Liver (tissue), 9 donors: ENCODE data around the gene IL36G. TPM values are rescaled to one million over a fixed set of nuclear protein-coding genes. Genes with fewer than 3 reads are reported as not detected.

ENCODE experiments used
- DNase-seq: peaks from one replicate; pipeline ENCODE4 v3.0.0-alpha.2; 2017; ENCODE audit warnings: low spot score
- H3K27ac ChIP-seq, 2 donors: one replicate each; pipeline ENCODE4 v1.7.0; 2013; ENCODE audit warnings: inconsistent platforms in 2 of 2, low read length in 2 of 2, control low read depth in 1 of 2, low read depth in 1 of 2, mild to moderate bottlenecking in 1 of 2
- H3K27me3 ChIP-seq, 4 donors: one replicate each; pipeline versions ENCODE4 v1.6.1 to v1.7.0; 2013; ENCODE audit warnings: low read length in 3 of 4, inconsistent platforms in 1 of 4, mild to moderate bottlenecking in 1 of 4, moderate library complexity in 1 of 4; ENCODE audit not compliant: control insufficient read depth in 4 of 4, insufficient read depth in 4 of 4
- H3K36me3 ChIP-seq, 4 donors: one replicate each; pipeline versions ENCODE4 v1.6.1 to v1.7.0; 2013; ENCODE audit warnings: low read length in 3 of 4, mild to moderate bottlenecking in 3 of 4, low read depth in 1 of 4, moderate library complexity in 1 of 4; ENCODE audit not compliant: control insufficient read depth in 4 of 4, insufficient read depth in 3 of 4
- H3K4me1 ChIP-seq, 4 donors: one replicate each; pipeline versions ENCODE4 v1.6.1 to v1.7.0; 2013; ENCODE audit warnings: low read length in 3 of 4, mild to moderate bottlenecking in 3 of 4, moderate library complexity in 1 of 4; ENCODE audit not compliant: control insufficient read depth in 4 of 4, insufficient read depth in 4 of 4
- H3K4me3 ChIP-seq, 3 donors: one replicate each; pipeline versions ENCODE4 v1.6.1 to v1.7.0; 2013; ENCODE audit warnings: low read length in 3 of 3, control low read depth in 1 of 3, low read depth in 1 of 3, mild to moderate bottlenecking in 1 of 3
- H3K9ac ChIP-seq, 2 donors: one replicate each; pipeline ENCODE4 v1.7.0; 2013; ENCODE audit warnings: low read length in 2 of 2, mild to moderate bottlenecking in 2 of 2, moderate library complexity in 2 of 2, control low read depth in 1 of 2, low read depth in 1 of 2
- H3K9me3 ChIP-seq, 4 donors: one replicate each; pipeline versions ENCODE4 v1.6.1 to v1.7.0; 2013; ENCODE audit warnings: low read length in 3 of 4; ENCODE audit not compliant: control insufficient read depth in 4 of 4
- CTCF ChIP-seq: fragments of 150-350 bp; IDR thresholded peaks from 2 replicates; pipeline ENCODE4 v1.5.1; 2017; ENCODE audit warnings: improper control_type of control experiment, low read depth, low read length; ENCODE audit not compliant: missing input control
- EGR1 ChIP-seq, 2 donors: IDR thresholded peaks; 2 replicates each; pipeline ENCODE4 v1.6.1; 2016 to 2018; ENCODE audit warnings: antibody characterized with exemption in 2 of 2, low read depth in 2 of 2
- FOXA1 ChIP-seq: IDR thresholded peaks from 2 replicates; pipeline ENCODE4 v1.6.1; 2016; ENCODE audit warnings: antibody characterized with exemption
- FOXA2 ChIP-seq: IDR thresholded peaks from 2 replicates; pipeline ENCODE4 v1.6.1; 2016; ENCODE audit warnings: antibody characterized with exemption
- GABPA ChIP-seq, 2 donors: IDR thresholded peaks in 1 of 2; conservative IDR thresholded peaks in 1 of 2; 2 replicates each; pipeline ENCODE4 v1.6.1; 2016; ENCODE audit warnings: antibody characterized with exemption in 2 of 2, mild to moderate bottlenecking in 1 of 2, moderate library complexity in 1 of 2
- HNF4A ChIP-seq, 2 donors: conservative IDR thresholded peaks; 2 replicates each; pipeline ENCODE4 v1.6.1; 2016; ENCODE audit warnings: antibody characterized with exemption in 2 of 2, mild to moderate bottlenecking in 2 of 2
- HNF4G ChIP-seq: IDR thresholded peaks from 2 replicates; pipeline ENCODE4 v1.6.1; 2016; ENCODE audit warnings: antibody characterized with exemption
- JUND ChIP-seq, 2 donors: IDR thresholded peaks; 2 replicates each; pipeline ENCODE4 v1.6.1; 2016; ENCODE audit warnings: antibody characterized with exemption in 2 of 2
- MAX ChIP-seq: IDR thresholded peaks from 2 replicates; pipeline ENCODE4 v1.6.1; 2016; ENCODE audit warnings: antibody characterized with exemption
- NR2F2 ChIP-seq: IDR thresholded peaks from 2 replicates; pipeline ENCODE4 v1.6.1; 2016; ENCODE audit warnings: antibody characterized with exemption
- RAD21 ChIP-seq, 2 donors: IDR thresholded peaks; 2 replicates each; pipeline ENCODE4 v1.6.1; 2016; ENCODE audit warnings: antibody characterized with exemption in 2 of 2, mild to moderate bottlenecking in 2 of 2
- TAF1 ChIP-seq: conservative IDR thresholded peaks from 2 replicates; pipeline ENCODE4 v1.6.1; 2016; ENCODE audit warnings: antibody characterized with exemption, mild to moderate bottlenecking
- YY1 ChIP-seq: IDR thresholded peaks from 2 replicates; pipeline ENCODE4 v1.6.1; 2016; ENCODE audit warnings: antibody characterized with exemption, mild to moderate bottlenecking
- WGBS: extraction: QIAGEN DNeasy Blood & Tissue Kit; methylation state at CpG from one replicate; pipeline ENCODE4 v1.1.7; 2013; 5-methylcytosine and 5-hydroxymethylcytosine counted together
- polyA plus RNA-seq, 2 donors: library from polyadenylated mRNA; stranded (reverse) in 1 of 2; unstranded in 1 of 2; fragments of 200-250 nt in 1 of 2; fragments of >200 nt in 1 of 2; fragmentation: Nextera tagmentation in 1 of 2; extraction: Ambion mirVana in 1 of 2; gene quantifications; one replicate each; pipeline versions ENCODE4 v1.2.1 to v1.2.3, GENCODE V29; 2013 to 2015
- total RNA-seq, 2 donors: library from RNA; depleted of rRNA; stranded (reverse); fragments of >200 nt; gene quantifications; one replicate each; pipeline ENCODE4 v1.2.3, GENCODE V29; 2014
- TF ChIP-seq, protein P1 (sequence below): IDR thresholded peaks from 2 replicates; pipeline ENCODE4 v1.6.1; 2016; ENCODE audit warnings: antibody characterized with exemption
- TF ChIP-seq, protein P2 (sequence below): IDR thresholded peaks from 2 replicates; pipeline ENCODE4 v1.6.1; 2016; ENCODE audit warnings: antibody characterized with exemption
- donor health status: healthy.
- donor health status: healthy.
- donor health status: healthy.
- donor health status: healthy.
- donor health status: healthy.

IL36G gene
- total and polyA plus RNA-seq, 4 donors: not detected

DNA sequence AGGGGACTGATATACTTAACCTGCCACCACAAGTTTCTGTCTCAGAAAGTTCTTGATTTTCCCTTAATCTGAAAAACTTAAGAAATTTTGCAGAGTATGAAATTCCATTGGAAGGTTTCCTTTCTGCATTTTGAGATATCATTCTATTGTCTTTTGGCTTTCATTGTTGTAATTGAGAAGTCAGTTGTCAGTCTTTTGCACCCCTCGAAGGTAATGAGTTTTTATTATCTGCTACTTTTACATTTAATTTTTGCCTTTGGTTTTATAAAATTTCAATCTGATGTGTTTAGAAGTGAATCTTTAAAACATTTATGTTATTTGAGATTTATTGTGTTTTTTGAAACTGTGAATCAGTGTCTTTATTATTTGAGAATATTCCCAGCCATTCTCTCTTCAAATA is 22.6 kb downstream of the IL36G start (continued):
- TF ChIP-seq CTCF: no peak

GRCh38 chr2:113002677-113003076 is 24.9 kb downstream of the IL36G start:
- no peak overlapping the region for H3K27ac ChIP-seq
- H3K9ac ChIP-seq: no peak overlapping the region
- no peaks in the 10 kb centered on the region for H3K36me3 ChIP-seq
- peaks cover 2 to 16% (median 6%) of the 10 kb centered on the region in 4 donors for H3K9me3 ChIP-seq
- H3K27me3 ChIP-seq: no peaks in the 10 kb centered on the region
- TF ChIP-seq YY1 (no peak), CTCF (no peak), JUND (IDR thresholded peaks at IDR 0.05) (no peak), FOXA2 (no peak), HNF4A (conservative IDR thresholded peaks at IDR 0.05) (no peak)
- TF ChIP-seq, protein P1, sequence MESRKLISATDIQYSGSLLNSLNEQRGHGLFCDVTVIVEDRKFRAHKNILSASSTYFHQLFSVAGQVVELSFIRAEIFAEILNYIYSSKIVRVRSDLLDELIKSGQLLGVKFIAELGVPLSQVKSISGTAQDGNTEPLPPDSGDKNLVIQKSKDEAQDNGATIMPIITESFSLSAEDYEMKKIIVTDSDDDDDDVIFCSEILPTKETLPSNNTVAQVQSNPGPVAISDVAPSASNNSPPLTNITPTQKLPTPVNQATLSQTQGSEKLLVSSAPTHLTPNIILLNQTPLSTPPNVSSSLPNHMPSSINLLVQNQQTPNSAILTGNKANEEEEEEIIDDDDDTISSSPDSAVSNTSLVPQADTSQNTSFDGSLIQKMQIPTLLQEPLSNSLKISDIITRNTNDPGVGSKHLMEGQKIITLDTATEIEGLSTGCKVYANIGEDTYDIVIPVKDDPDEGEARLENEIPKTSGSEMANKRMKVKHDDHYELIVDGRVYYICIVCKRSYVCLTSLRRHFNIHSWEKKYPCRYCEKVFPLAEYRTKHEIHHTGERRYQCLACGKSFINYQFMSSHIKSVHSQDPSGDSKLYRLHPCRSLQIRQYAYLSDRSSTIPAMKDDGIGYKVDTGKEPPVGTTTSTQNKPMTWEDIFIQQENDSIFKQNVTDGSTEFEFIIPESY: no peak
- H3K4me1 ChIP-seq: no peaks in the 10 kb centered on the region
- WGBS: 83% methylated on average over 2 of the region's 2 CpGs
- DNase-seq: no peak
- H3K4me3 ChIP-seq: no peak overlapping the region

DNA sequence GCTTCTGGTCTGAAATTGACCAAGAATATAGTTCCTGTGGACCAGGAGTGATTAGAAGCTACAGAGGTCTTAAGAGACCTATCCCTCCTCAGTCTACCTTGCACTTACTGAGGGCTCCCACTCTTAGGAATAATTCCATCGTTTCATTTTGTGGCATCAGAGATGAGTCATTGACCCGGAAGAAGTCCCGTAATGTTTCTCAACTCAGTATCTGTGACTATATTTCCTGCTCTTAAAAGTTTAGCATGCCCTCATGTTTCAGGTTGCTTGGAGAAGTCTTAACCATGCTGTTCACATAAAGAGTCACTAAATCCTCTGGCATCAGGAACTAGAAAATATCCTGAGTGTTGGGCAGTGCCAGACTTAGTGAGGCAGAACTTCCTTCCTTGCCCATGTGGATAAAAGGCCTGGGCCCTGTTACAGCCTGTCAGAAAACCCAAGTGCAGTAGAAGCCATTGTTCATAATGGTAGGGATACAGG is 27.3 kb downstream of the IL36G start, which contains the start of gene IL36A:
IL36A (plus strand) TSS at position 430 of the 480 bp plus-strand sequence. CDS start 413 bp downstream, outside the sequence.
- Histone ChIP-seq H3K4me1 (no peaks in the 10 kb centered on the region), H3K36me3 (no peaks in the 10 kb centered on the region), H3K9me3 (peaks cover 2 to 9% (median 4%) of the 10 kb centered on the region in 4 donors), H3K4me3 (no peak within 1 kb of the TSS), H3K27ac (no peak within 1 kb of the TSS), H3K27me3 (no peaks in the 10 kb centered on the region), H3K9ac (no peak within 1 kb of the TSS)
- 86% methylated on average over 3 of the region's 3 CpGs for WGBS
- DNase-seq: no peak
- no peak for TF ChIP-seq GABPA (IDR thresholded peaks at IDR 0.05 in 1 of 2, conservative IDR thresholded peaks at IDR 0.05 in 1 of 2)
- TF ChIP-seq FOXA1: no peak
- no peak for TF ChIP-seq NR2F2
- TF ChIP-seq, protein P1: no peak
- no peak for TF ChIP-seq RAD21 (IDR thresholded peaks at IDR 0.05)
- no peak for TF ChIP-seq EGR1 (IDR thresholded peaks at IDR 0.05; ENCODE audit: low read depth in 2 of 2)
- no peak for TF ChIP-seq YY1
- TF ChIP-seq, protein P2, sequence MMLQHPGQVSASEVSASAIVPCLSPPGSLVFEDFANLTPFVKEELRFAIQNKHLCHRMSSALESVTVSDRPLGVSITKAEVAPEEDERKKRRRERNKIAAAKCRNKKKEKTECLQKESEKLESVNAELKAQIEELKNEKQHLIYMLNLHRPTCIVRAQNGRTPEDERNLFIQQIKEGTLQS: no peak
- TF ChIP-seq HNF4G: no peak
- TF ChIP-seq CTCF: no peak
- TF ChIP-seq MAX: no peak
- TF ChIP-seq TAF1: no peak
